HL-60/S4 (cell line): ENCODE measurements around the gene KRTAP5-7.

Experiments
- in situ Hi-C: fragments of 300-500 bp; cut with MboI; formaldehyde crosslinking; loops from 2 replicates; pipeline ENCODE4 v1.14.3; 2022; ENCODE audit warnings: low sequenced_read_pairs

The KRTAP5-7 gene

DNA sequence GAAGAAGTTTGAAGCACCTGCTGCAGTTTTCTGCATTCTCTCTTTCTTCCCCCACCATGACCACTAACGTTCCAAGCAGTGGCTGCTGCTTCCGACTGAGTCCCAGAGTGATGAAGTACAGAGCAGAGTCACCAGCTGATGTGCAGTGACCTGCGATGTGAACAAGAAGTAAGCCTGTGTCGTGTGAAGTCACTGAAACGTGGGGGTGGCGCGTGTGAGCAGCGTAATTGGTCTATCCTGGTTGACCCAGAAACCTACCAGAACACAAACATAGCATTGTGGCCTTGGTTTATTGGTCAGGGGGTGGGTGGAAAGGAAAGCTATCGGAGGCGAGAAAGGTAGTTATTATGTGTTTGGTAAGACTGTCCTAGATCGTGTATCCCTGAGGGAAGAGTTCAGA lies 3.5 kb downstream of the KRTAP5-7 start:
- in situ Hi-C loops: loop anchor here (25.0 kb wide), 1 partner anchor 93 kb away; the partner anchor contains the start of gene DHCR7

DNA sequence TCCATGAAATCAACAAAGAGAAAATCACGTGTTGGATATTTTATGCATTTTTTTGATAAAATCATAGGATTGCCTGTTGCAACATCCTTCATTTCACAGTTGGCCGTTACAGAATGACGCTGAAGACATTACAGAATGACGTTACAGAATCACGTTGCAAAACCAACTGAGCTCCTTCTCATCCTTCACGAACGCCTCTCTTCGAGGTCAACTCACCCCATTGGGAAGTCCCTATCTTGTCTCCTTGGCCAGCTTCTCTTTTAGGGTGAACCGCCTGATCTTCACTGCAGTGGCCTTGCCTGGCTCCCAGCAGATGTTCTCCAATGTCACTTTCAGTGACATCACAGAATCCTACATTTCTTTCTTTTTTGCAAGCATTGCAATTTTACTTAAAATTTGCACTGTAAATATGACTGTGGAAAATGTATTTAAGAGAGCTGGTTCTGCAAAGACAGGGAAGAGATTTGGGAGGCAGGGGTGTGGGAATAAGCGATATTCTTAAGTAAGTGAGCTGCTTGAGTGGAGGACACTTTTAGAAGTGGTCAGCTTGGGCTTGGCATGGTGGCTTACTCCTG lies 5.1 kb downstream of the KRTAP5-7 start:
- in situ Hi-C loops: loop anchor here (25.0 kb wide), 1 partner anchor 95 kb away; the partner anchor contains the start of gene DHCR7

DNA sequence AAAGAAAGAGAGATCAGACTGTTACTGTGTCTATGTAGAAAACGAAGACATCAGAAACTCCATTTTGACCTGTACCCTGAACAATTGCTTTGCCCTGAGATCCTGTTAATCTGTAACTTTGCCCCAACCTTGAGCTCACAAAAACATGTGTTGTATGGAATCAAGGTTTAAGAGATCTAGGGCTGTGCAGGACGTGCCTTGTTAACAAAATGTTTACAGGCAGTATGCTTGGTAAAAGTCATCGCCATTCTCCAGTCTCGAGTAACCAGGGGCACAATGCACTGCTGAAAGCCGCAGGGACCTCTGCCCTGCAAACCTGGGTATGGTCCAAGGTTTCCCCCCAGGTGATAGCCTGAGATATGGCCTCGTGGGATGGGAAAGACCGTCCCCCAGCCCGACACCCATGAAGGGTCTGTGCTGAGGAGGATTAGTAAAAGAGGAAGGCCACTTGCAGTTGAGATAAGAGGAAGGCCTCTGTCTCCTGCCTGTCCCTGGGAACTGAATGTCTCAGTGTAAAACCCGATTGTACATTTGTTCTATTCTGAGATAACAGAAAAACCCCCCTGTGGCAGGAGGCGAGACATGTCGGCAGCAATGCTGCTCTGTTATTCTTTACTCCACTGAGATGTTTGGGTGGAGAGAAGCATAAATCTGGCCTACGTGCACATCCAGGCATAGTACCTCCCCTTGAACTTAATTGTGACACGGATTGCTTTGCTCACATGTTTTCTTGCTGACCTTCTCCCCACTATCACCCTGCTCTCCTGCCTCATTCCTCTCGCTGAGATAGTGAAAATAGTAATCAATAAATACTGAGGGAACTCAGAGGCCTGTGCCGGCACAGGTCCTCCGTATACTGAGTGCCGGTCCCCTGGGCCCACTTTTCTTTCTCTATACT lies 7.9 kb downstream of the KRTAP5-7 start:
- in situ Hi-C loops: loop anchor here (25.0 kb wide), 1 partner anchor 98 kb away; the partner anchor contains the start of gene DHCR7

DNA sequence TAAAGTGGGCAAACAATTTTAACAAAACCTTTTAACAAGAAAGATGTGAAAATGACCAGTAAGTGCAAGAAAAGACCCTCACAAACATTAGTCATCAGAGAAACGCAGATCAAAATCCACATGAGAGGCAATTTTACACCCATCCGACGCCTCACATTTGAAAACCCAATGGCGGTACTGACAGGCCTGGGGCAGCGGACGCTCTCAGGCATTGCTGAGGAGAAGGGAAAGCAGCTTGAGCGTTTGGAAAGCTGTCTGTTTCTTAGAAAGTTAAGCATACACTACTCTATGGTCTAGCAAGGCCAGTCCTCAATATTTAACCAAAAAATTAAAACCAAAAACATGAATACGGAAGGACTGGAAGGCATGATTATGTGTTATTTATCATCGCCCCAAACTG lies 8.8 kb downstream of the KRTAP5-7 start:
- in situ Hi-C loops: loop anchor here (25.0 kb wide), 1 partner anchor 99 kb away; the partner anchor contains the start of gene DHCR7

DNA sequence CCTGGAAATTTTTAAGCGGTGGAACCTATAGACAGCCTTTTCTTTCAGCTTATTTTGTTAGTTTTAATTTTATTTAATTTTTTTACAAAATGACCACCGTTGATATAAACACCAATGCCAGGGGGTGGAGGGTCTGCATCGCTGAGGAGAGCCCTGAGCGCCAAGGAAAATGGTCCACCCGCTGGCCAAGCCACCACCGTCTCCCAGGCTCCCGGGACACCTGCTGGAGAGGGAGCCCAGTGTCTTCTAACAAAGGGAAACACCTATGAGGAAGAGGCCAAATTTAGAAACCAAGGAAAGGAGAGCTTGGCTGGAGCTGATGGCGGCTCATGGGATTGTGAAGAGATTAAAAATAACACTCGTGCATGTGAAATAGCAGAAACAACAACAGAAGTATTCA lies 10.5 kb downstream of the KRTAP5-7 start:
- in situ Hi-C loops: loop anchor here (25.0 kb wide), 1 partner anchor 100 kb away; the partner anchor contains the start of gene DHCR7

DNA sequence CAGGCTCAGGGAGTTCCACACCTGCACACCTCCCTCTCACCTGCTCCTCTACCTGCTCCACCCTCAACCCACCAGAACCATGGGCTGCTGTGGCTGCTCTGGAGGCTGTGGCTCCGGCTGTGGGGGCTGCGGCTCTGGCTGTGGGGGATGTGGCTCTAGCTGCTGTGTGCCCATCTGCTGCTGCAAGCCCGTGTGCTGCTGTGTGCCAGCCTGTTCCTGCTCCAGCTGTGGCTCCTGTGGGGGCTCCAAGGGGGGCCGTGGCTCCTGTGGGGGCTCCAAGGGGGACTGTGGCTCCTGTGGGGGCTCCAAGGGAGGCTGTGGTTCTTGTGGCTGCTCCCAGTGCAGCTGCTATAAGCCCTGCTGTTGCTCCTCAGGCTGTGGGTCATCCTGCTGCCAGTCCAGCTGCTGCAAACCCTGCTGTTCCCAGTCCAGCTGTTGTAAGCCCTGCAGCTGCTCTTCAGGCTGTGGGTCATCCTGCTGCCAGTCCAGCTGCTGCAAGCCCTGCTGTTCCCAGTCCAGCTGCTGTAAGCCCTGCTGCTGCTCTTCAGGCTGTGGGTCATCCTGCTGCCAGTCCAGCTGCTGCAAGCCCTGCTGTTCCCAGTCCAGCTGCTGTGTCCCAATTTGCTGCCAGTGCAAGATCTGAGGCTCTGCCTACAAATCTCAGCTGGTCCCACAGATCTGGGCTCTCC lies 11.1 kb downstream of the KRTAP5-7 start, which contains the start of gene KRTAP5-8:
Gene KRTAP5-8, plus strand, starts transcription at position 49 of the 689 bp plus-strand sequence. Its CDS starts 31 bp downstream, at position 80.
- in situ Hi-C loops: loop anchor here (25.0 kb wide), 1 partner anchor 101 kb away; the partner anchor contains the start of gene DHCR7

DNA sequence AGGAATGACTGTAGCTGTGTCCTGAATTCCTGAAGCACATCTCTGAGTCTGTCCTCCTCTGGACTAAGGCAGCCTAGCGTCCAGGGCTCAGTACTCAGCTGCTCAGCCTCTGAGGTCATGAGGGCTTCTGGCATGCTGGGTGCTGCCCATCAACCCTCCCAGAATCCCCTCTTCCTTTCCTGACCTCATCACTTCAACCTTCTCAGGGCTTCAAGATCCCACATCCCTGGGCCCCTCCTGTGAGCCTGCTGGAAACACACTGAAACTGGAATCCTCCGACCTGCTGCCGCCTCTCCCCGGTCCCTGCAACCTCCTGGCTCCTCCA lies 11.6 kb downstream of the KRTAP5-7 start:
- in situ Hi-C loops: loop anchor here (25.0 kb wide), 1 partner anchor 101 kb away; the partner anchor contains the start of gene DHCR7

DNA sequence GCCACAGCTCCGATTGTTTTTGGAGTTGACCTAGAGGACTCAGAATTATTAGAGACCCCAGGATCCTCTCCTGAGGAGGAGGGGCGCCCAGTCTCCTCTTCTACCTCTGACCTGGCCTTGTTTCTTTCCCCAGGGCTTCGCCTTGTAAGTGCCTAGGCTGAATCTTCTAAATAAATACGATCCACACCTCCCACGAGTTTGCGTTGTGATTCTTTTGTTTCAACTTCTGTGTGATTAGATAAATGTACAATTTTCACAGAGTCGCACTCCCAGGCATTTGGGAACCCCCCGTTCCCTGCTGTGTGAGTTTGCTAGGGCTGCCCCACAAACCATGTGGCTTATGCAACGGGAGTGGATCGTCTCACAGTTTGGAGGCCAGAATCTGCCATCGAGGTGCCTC lies 11.9 kb downstream of the KRTAP5-7 start:
- in situ Hi-C loops: loop anchor here (25.0 kb wide), 1 partner anchor 102 kb away; the partner anchor contains the start of gene DHCR7

DNA sequence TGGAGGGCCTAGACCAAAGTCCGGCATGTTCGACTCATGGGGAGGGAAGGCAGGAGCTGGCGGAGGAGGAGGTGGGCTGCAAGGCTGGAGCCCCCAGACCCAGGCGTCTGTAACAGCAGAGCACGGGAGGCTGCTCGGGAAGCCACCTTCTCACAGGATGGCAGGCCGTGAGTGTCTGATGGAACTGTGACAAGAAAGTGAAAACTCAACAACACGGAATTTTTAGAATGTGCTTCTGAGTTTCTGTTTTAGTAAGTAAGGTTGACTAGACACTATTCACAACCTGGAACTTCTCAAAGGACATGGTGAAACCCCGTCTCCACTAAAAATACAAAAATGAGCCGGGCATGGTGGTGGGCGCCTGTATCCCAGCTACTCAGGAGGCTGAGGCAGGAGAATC lies 12.9 kb downstream of the KRTAP5-7 start:
- in situ Hi-C loops: loop anchor here (25.0 kb wide), 1 partner anchor 103 kb away; the partner anchor contains the start of gene DHCR7

DNA sequence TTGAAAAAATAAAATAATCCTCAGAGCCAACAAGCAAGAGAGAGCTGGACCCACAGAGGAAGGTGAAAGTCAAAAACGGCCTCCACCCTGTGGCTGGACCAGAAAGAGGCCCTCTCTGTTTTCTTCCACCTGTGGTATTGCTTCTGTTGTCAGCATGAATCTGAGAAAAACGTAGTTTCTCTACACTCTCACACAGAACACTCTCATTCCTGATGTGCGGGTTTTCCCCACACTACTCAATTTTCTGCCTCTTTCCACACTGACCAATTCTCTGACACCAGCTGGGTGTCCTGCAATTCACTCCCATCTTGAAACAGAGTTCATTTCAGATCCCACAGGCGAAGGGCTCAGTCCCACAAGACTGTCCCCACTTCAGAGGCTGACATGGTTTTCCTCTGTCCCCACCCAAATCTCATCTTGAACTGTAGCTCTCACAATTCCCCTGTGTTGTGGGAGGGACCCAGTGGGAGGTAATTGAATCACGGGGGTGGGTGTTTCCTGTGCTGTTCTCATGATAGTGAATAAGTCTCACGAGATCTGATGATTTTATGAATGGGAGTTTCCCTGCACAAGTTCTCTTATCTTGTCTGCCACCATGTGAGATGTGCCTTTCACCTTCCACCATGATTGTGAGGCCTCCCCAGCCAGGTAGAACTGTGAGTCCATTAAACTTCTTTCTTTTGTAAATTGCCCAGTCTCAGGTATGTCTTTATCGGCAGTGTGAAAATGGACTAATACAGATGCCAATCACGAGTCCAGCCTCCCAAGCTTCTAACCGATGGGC lies 13.6 kb downstream of the KRTAP5-7 start:
- in situ Hi-C loops: loop anchor here (25.0 kb wide), 1 partner anchor 103 kb away; the partner anchor contains the start of gene DHCR7

DNA sequence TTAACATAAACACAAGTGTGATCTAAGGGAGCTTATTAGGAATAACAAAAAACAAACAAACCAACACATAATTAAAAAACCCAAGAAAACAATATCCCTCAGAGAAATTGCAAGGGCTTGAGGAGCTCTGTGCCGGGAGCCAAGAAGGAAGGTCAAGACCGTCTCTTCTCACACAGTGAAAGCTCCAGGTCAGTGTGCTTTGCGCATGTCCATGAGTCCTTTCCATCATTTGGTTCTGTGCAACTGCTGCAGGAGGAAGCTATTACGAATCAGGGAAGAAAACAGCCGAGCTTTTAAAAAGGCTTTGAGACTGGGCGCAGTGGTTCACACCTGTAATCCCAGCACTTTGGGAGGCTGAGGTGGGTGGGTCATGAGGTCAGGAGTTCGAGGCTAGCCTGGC lies 15.3 kb downstream of the KRTAP5-7 start:
- in situ Hi-C loops: loop anchor here (25.0 kb wide), 1 partner anchor 105 kb away; the partner anchor contains the start of gene DHCR7

DNA sequence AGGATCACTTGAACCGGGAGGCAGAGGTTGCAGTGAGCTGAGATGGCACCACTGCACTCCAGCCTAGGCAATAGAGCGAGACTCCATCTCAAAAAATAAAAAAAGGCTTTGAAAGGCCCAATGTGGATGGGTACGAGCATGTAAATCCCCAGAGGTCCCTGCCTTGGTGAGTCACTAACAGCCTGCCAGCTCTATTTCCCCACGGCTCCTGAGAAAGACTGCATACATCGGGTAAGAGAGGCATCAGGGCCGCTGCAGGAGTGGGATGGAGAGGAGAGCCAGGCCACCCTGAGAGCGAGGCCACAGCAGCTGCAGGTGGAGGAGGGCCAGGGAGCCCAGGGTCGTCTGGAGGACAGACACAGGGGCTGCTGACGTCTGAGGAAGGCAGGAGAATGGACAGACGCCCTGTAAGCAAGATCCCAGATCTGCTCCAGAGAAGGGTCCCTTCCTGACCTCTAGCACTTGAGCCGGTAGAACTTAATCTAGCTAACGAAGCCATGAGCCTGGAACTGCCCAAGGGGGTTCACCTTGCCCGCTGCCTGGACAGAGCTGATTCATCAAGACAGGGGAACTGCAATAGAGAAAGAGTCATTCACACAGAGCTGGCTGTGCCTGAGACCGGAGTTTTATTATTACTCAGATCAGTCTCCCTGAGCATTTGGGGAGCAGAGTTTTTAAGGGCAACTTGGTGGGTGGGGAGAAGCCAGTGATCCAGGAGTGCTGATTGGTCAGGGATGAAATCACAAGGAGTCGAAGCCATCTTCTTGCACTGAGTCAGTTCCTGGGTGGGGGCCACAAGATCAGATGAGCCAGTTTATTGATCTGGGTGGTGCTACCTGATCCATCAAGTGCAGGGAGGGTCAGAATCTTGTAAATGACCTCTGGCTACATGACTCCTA lies 16.1 kb downstream of the KRTAP5-7 start:
- in situ Hi-C loops: loop anchor here (25.0 kb wide), 1 partner anchor 106 kb away; the partner anchor contains the start of gene DHCR7

DNA sequence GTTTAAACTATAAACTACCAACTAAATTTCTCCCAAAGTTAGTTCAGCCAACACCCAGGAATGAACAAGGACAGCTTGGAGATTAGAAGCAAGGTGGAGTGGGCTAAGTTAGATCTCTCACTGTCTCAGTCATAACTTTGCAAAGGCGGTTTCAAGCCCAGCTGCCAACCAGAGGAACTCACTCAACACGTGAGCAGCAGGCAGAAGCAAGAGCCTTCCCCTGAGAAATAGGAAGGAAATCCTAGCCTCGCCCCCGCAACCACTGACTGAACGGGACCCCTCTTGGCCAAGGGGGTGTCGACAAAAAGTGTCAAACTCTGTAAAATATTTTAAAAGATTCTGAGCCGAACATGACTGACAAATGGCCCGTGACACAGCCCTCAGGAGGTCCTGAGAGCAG lies 16.8 kb downstream of the KRTAP5-7 start:
- in situ Hi-C loops: loop anchor here (25.0 kb wide), 1 partner anchor 107 kb away; the partner anchor contains the start of gene DHCR7

DNA sequence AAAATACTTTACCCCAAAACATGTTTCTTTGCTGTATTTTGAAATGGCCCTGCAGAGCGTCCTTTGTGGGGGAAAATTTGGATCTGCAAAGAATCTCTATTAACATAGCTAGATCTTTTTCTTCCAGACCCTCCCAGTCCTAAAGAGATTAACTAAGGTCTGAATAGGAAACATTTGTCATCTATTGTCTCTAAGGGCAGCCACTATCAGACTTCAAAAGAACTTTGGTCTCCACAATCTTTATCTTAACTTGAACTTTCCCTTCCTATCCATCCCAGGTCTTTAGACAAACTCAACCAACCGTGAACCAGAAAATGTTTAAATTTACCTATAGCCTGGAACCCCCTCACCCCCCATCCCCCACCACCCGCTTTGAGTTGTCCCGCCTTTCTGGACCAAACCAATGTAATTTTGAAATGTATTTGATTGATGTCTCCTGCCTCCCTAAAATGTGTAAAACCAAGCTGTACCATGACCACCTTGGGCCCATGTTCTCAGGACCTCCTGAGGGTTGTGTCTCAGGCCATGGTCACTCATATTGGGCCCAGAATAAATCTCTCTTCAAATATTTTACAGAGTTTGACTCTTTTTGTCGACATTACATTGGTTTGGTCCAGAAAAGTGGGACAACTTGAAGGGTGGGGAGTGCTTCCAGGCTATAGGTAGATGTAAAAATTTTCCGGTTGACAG lies 17.6 kb downstream of the KRTAP5-7 start:
- in situ Hi-C loops: loop anchor here (25.0 kb wide), 1 partner anchor 107 kb away; the partner anchor contains the start of gene DHCR7

DNA sequence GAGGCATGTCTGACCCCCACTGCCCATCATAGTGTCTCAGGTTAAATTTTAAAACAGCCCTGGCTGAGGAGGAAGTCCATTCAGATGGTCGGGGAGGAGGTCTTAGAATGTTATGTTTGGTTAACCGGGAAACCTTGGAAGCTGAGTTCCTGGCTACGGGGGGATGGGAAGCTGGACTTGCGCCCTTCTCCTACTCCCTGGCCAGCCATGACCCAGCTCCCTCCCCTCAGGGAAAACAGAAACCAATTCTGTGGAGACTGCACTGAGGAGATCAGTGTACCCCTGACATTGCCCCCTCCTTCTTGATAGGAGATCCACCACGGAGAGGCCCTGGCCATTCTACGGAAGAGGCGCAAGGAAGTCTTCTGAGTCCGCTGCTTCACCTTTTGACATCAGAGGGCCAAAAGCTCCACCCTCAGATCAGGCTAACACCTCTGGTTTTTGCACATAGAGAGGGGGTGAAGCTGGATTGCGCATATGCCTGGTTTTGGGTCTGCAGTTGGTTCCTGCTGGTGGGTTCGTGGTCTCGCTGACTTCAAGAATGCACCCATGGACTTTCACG lies 18.4 kb downstream of the KRTAP5-7 start:
- in situ Hi-C loops: loop anchor here (25.0 kb wide), 1 partner anchor 108 kb away; the partner anchor contains the start of gene DHCR7

DNA sequence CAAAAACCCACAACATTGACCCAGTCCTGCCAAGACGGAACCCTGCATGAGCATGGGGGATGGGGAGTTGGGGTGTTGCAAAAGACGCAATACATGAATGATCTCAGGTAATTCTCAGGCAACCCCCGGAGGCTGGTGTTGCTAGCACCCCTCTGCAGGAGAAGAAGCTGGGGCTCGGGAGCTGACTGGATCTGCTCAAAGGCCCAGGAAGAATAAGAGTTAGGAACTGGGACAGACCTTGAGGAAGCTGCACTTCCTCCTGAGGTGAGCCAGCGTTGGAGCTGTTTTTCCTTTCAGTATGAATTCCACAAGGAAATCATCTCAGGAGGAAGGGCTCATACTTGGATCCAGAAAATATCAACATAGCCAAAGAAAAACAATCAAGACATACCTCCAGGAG lies 21.1 kb downstream of the KRTAP5-7 start, which contains the start of gene KRTAP5-9:
Gene KRTAP5-9, plus strand, starts transcription at position 301 of the 400 bp plus-strand sequence. CDS start 238 bp downstream, outside the sequence.
- in situ Hi-C loops: loop anchor here (25.0 kb wide), 1 partner anchor 111 kb away; the partner anchor contains the start of gene DHCR7

DNA sequence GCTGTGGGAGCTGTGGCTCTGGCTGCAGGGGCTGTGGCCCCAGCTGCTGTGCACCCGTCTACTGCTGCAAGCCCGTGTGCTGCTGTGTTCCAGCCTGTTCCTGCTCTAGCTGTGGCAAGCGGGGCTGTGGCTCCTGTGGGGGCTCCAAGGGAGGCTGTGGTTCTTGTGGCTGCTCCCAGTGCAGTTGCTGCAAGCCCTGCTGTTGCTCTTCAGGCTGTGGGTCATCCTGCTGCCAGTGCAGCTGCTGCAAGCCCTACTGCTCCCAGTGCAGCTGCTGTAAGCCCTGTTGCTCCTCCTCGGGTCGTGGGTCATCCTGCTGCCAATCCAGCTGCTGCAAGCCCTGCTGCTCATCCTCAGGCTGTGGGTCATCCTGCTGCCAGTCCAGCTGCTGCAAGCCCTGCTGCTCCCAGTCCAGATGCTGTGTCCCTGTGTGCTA lies 21.7 kb downstream of the KRTAP5-7 start:
- in situ Hi-C loops: loop anchor here (25.0 kb wide), 1 partner anchor 111 kb away; the partner anchor contains the start of gene DHCR7
